ENCODE results near the gene SYNE1.
"Not testable (repeated sequence)": the region's sequence is repeated elsewhere in the genome, so short reads cannot be mapped to it uniquely, and the experiment has no call there.

SYNE1 gene

DNA sequence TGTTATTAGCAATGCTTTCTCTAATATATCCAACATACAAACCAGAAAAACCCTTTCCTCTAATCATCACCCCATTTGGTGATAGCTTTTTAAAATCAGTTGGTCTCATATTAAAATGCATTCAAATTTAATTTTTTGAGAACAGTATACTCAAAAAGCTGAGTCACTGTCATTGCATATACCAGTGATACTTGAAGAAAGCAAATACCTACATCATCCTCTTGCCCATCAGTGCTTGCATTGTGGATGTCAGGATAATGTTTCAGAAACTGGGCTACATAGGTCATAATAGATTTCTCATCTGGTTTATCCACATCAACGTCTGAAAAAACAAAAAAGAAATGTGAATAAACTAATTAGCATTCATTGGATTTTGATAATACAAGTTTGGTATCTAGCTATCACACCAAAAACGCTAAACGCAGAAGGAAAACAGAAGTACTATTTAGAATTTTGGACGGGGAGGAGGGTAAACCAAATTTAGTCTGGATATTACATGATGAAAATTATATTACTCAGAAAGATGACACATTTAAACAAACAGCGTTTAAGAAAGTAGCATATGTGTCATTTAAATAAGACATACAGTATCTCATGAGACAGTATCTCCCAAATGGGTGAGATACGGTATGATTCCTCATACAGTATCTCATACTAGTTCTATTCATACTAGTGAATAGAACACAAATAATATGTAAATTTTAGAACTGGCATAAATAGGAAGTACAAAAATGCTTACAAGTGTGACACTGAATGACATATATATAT lies 134.6 kb downstream of the SYNE1 start:
- no peak for DNase-seq (ENCODE audit: low read depth, low spot score)
- no peak overlapping the region for H3K4me3 ChIP-seq (ENCODE audit: low read depth, low read length)
- ChIA-PET CTCF (interaction anchor here (1.4 kb wide), 1 partner anchor 140 kb away, joined by 3 read pairs; no protein-coding TSS in a partner anchor), POLR2A (interaction anchor here (0.9 kb wide), 1 partner anchor 121 kb away, joined by 3 read pairs; no protein-coding TSS in a partner anchor)
- no peak for TF ChIP-seq CTCF (IDR thresholded peaks at IDR 0.05; ENCODE audit: insufficient read depth, low read length, missing control alignments)

- no peak overlapping the region for H3K4me3 ChIP-seq (ENCODE audit: low read depth, low read length)
- CTCF ChIA-PET = interaction anchor here (1.2 to 1.5 kb wide), 3 partner anchors 15 to 143 kb away, joined by 3 to 4 read pairs (median 3); no protein-coding TSS in a partner anchor
- TF ChIP-seq CTCF (IDR thresholded peaks at IDR 0.05; ENCODE audit: insufficient read depth, low read length, missing control alignments) = no peak
- peak; percentile 17 for DNase-seq (ENCODE audit: low read depth, low spot score)
- POLR2A ChIA-PET = no interaction called here
Observed at GRCh38 chr6:152499931-152500330, 137.2 kb downstream of the SYNE1 start.

GRCh38 chr6:152496731-152497130 lies 140.4 kb downstream of the SYNE1 start:
- POLR2A ChIA-PET = no interaction called here
- TF ChIP-seq CTCF (IDR thresholded peaks at IDR 0.05; ENCODE audit: insufficient read depth, low read length, missing control alignments) = no peak
- no peak for DNase-seq (ENCODE audit: low read depth, low spot score)
- CTCF ChIA-PET = no interaction called here
- no peak overlapping the region for H3K4me3 ChIP-seq (ENCODE audit: low read depth, low read length)

- H3K4me3 ChIP-seq (ENCODE audit: low read depth, low read length); DNase-seq (ENCODE audit: low read depth, low spot score); POLR2A ChIA-PET: not testable (repeated sequence)
- CTCF ChIA-PET = interaction anchor here (1.7 kb wide), 1 partner anchor 10 kb away, joined by 4 read pairs; no protein-coding TSS in a partner anchor
Observed at GRCh38 chr6:152495456-152495855, 141.7 kb downstream of the SYNE1 start.

GRCh38 chr6:152492281-152492680 lies 144.9 kb downstream of the SYNE1 start:
- DNase-seq (ENCODE audit: low read depth, low spot score); CTCF ChIA-PET; H3K4me3 ChIP-seq (ENCODE audit: low read depth, low read length); POLR2A ChIA-PET: not testable (repeated sequence)

DNA sequence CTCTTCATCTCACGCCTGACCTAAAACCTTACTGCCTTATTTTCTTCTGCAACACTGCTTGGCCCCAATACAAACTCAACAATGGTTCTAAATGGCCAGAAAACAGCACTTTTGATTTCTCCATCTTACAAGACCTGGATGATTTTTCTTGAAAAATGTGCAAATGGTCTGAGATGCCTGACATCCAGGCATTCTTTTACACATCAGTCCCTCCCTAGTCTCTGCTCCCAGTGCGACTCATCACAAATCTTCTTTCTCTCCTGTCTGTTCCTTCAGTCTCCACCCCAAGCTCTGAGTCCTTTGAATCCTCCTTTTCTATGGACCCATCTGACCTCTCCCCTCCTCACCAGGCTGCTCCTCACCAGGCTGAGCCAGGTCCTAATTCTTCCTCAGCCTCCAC lies 145.7 kb downstream of the SYNE1 start:
- H3K4me3 ChIP-seq (ENCODE audit: low read depth, low read length); DNase-seq (ENCODE audit: low read depth, low spot score); POLR2A ChIA-PET; CTCF ChIA-PET: not testable (repeated sequence)

DNA sequence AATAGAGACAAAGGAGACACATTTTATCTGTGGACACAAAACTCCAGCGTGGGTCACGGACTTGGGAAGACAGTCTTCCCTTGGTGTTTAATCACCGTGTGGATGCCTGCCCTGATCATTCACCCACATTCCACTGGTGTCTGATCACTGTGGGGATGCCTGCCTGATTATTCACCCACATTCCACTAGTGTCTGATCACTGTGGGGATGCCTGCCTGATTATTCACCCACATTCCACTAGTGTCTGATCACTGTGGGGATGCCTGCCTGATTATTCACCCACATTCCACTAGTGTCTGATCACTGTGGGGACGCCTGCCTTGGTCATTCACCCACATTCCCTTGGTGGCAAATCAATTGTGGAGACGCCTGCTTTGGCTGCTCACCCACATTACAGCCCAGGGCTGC lies 146.2 kb downstream of the SYNE1 start:
- H3K4me3 ChIP-seq (ENCODE audit: low read depth, low read length); POLR2A ChIA-PET: not testable (repeated sequence)
- CTCF ChIA-PET = interaction anchor here (1.2 kb wide), 1 partner anchor 180 kb away, joined by 3 read pairs; no protein-coding TSS in a partner anchor
- peak; percentile 16 for DNase-seq (ENCODE audit: low read depth, low spot score)

GRCh38 chr6:152484806-152485205 lies 152.4 kb downstream of the SYNE1 start:
- ChIA-PET POLR2A (no interaction called here), CTCF (interaction anchor here (0.8 to 6.5 kb wide), 35 partner anchors 9 to 469 kb away, joined by 3 to 54 read pairs (median 4); no protein-coding TSS in a partner anchor)
- no peak for DNase-seq (ENCODE audit: low read depth, low spot score)

More at GRCh38 chr6:152484806-152485205, 152.4 kb downstream of the SYNE1 start:
- TF ChIP-seq CTCF (IDR thresholded peaks at IDR 0.05; ENCODE audit: insufficient read depth, low read length, missing control alignments) = no peak
- no peak overlapping the region for H3K4me3 ChIP-seq (ENCODE audit: low read depth, low read length)
